Measurements from ENCODE around the gene PLPPR5. TPM values are rescaled to one million over a fixed set of nuclear protein-coding genes. Genes with fewer than 3 reads are reported as not detected.

The PLPPR5 gene
- total RNA-seq, 4 donors from 2014 or later: not detected

GRCh38 chr1:98985687-98986086 lies 19.0 kb downstream of the PLPPR5 start:
- H3K9me3 ChIP-seq: no peaks in the 10 kb centered on the region
- 64 to 71% methylated on average over 2 of the region's 2 CpGs for WGBS, 2 donors
- H3K36me3 ChIP-seq: no peaks in the 10 kb centered on the region
- DNase-seq: no peak
- intact Hi-C loops (cut with DNase I): no loop called here
- no peak for TF ChIP-seq POLR2A (IDR thresholded peaks at IDR 0.05)
- TF ChIP-seq CTCF (IDR thresholded peaks at IDR 0.05): no peak
- no peak overlapping the region for H3K27ac ChIP-seq
- H3K27me3 ChIP-seq: no peaks in the 10 kb centered on the region
- H3K4me3 ChIP-seq: no peak overlapping the region
- H3K4me1 ChIP-seq: no peaks in the 10 kb centered on the region

- Histone ChIP-seq H3K4me3 (no peak overlapping the region), H3K27ac (no peak overlapping the region), H3K27me3 (no peaks in the 10 kb centered on the region), H3K36me3 (no peaks in the 10 kb centered on the region), H3K4me1 (no peaks in the 10 kb centered on the region), H3K9me3 (no peaks in the 10 kb centered on the region)
- TF ChIP-seq POLR2A (IDR thresholded peaks at IDR 0.05) (no peak), CTCF (IDR thresholded peaks at IDR 0.05) (no peak)
- WGBS, 2 donors: 47 to 60% methylated on average over 3 of the region's 3 CpGs
- intact Hi-C loops (cut with DNase I): no loop called here
- no peak for DNase-seq
Measured at GRCh38 chr1:98981917-98982513, 22.6 kb downstream of the PLPPR5 start.

GRCh38 chr1:98979463-98979862 lies 25.2 kb downstream of the PLPPR5 start:
- WGBS, 2 donors: 67 to 71% methylated on average over 2 of the region's 2 CpGs
- H3K4me1 ChIP-seq: no peaks in the 10 kb centered on the region
- H3K4me3 ChIP-seq: no peak overlapping the region
- no peaks in the 10 kb centered on the region for H3K9me3 ChIP-seq
- intact Hi-C loops (cut with DNase I): no loop called here
- H3K27me3 ChIP-seq: no peaks in the 10 kb centered on the region
- TF ChIP-seq CTCF (IDR thresholded peaks at IDR 0.05): no peak
- TF ChIP-seq POLR2A (IDR thresholded peaks at IDR 0.05): no peak
- no peak for DNase-seq
- H3K36me3 ChIP-seq: no peaks in the 10 kb centered on the region
- no peak overlapping the region for H3K27ac ChIP-seq

- H3K4me1 ChIP-seq: no peaks in the 10 kb centered on the region
- 52 to 67% methylated on average over 3 of the region's 3 CpGs for WGBS, 2 donors
- H3K27me3 ChIP-seq: no peaks in the 10 kb centered on the region
- H3K27ac ChIP-seq: no peak overlapping the region
- no peak for DNase-seq
- intact Hi-C loops (cut with DNase I): no loop called here
- H3K4me3 ChIP-seq: no peak overlapping the region
- H3K9me3 ChIP-seq: no peaks in the 10 kb centered on the region
- no peaks in the 10 kb centered on the region for H3K36me3 ChIP-seq
- TF ChIP-seq POLR2A (IDR thresholded peaks at IDR 0.05): no peak
- no peak for TF ChIP-seq CTCF (IDR thresholded peaks at IDR 0.05)
Measured at GRCh38 chr1:98975810-98976209, 28.9 kb downstream of the PLPPR5 start.

- no peaks in the 10 kb centered on the region for H3K4me1 ChIP-seq
- no peak for DNase-seq
- intact Hi-C loops (cut with DNase I): no loop called here
- TF ChIP-seq POLR2A (IDR thresholded peaks at IDR 0.05) (no peak), CTCF (IDR thresholded peaks at IDR 0.05) (no peak)
- H3K36me3 ChIP-seq: no peaks in the 10 kb centered on the region
- no peaks in the 10 kb centered on the region for H3K9me3 ChIP-seq
- 44 to 76% methylated on average over 5 of the region's 5 CpGs for WGBS, 2 donors
- H3K4me3 ChIP-seq: no peak overlapping the region
- H3K27me3 ChIP-seq: no peaks in the 10 kb centered on the region
- H3K27ac ChIP-seq: no peak overlapping the region
Measured at GRCh38 chr1:98975113-98975512, 29.5 kb downstream of the PLPPR5 start.
